HCT116 (cell line): ENCODE results near the gene USPL1. TPM values are rescaled to one million over a fixed set of nuclear protein-coding genes. Genes with fewer than 3 reads are reported as not detected.

ENCODE experiments used
- ATAC-seq: fragments of 200-7000 bp; cut with Tn5 transposase; 2 replicates; pipeline ENCODE4 v1.9.1; 2020; ENCODE audit warnings: mild to moderate bottlenecking, moderate library complexity
- BruUV-seq: library from RNA; stranded (reverse); fragments of 400-500 nt; replicated peaks from 2 replicates; lab custom pipeline; 2021; lab: Mats Ljungman, UMichigan
- CTCF ChIA-PET: fragments of 300-600 bp; sonication (Branson Sonifier 250); formaldehyde crosslinking; loops from one replicate; lab custom pipeline; 2021; ENCODE audit warnings: antibody characterized with exemption; lab: Charles Lee
- POLR2A ChIA-PET: fragments of 300-600, 350-600 bp; sonication (Branson Sonifier 250); formaldehyde crosslinking; loops from one replicate; lab custom pipeline; 2021; ENCODE audit warnings: antibody characterized with exemption; lab: Charles Lee
- RAD21 ChIA-PET, 2 experiments: fragments of 300-600 bp; sonication (Branson Sonifier 250); formaldehyde crosslinking; loops; one replicate each; lab custom pipeline; 2023; ENCODE audit warnings: low total read pairs in 2 of 2; ENCODE audit not compliant: uncharacterized antibody in 2 of 2, unreplicated experiment in 2 of 2, low non-redundant PET in 1 of 2; lab: Charles Lee
- DNase-seq: peaks from one replicate; pipeline ENCODE4 v3.0.0-alpha.2; 2010; ENCODE audit warnings: low read depth, low spot score
- H2AFZ ChIP-seq: fragments of 200-600 bp; shearing (Covaris generic), sonication (generic); 2 replicates; pipeline ENCODE4 v1.6.1; 2017; ENCODE audit warnings: low read depth, mixed run types, mixed read lengths, antibody characterized with exemption, low read length; ENCODE audit not compliant: poor library complexity, severe bottlenecking
- H3K27ac ChIP-seq: 2 replicates; pipeline ENCODE4 v1.5.1; 2012; ENCODE audit warnings: low read depth, low read length
- H3K27me3 ChIP-seq: fragments of 200-600 bp; sonication (generic); 2 replicates; pipeline ENCODE4 v1.6.1; 2016; ENCODE audit warnings: mixed run types, low read length, mixed read lengths; ENCODE audit not compliant: insufficient read depth
- H3K36me3 ChIP-seq, 2 experiments: fragments of 200-500 bp in 1 of 2; fragments of 200-600 bp in 1 of 2; sonication (Bioruptor generic) in 1 of 2; sonication (generic) in 1 of 2; 2 replicates each; pipeline versions ENCODE4 v1.5.1 to v1.6.1; 2014 to 2016; ENCODE audit warnings: low read length in 2 of 2, inconsistent platforms in 1 of 2, mixed read lengths in 1 of 2, mixed run types in 1 of 2; ENCODE audit not compliant: insufficient read depth in 2 of 2, control insufficient read depth in 1 of 2
- H3K4me1 ChIP-seq, 2 experiments: fragments of 200-600 bp in 1 of 2; sonication (generic) in 1 of 2; 2 replicates each; pipeline versions ENCODE4 v1.5.1 to v1.6.1; 2012 to 2017; ENCODE audit warnings: low read length in 2 of 2, inconsistent platforms in 1 of 2, mild to moderate bottlenecking in 1 of 2, mixed read lengths in 1 of 2, mixed run types in 1 of 2, moderate library complexity in 1 of 2; ENCODE audit not compliant: insufficient read depth in 2 of 2, control insufficient read depth in 1 of 2
- H3K4me2 ChIP-seq: fragments of 200-600 bp; sonication (generic); 2 replicates; pipeline ENCODE4 v1.6.1; 2017; ENCODE audit warnings: mixed run types, low read length, mixed read lengths
- H3K4me3 ChIP-seq, 2 experiments: fragments of 200-600 bp in 1 of 2; sonication (generic) in 1 of 2; replicated peaks in 1 of 2; 2 replicates each; pipeline ENCODE4 v1.5.1; 2011 to 2016; ENCODE audit warnings: low read length in 2 of 2, control low read depth in 1 of 2, low read depth in 1 of 2, mild to moderate bottlenecking in 1 of 2, mixed read lengths in 1 of 2, mixed run types in 1 of 2
- H3K79me2 ChIP-seq: fragments of 200-600 bp; sonication (generic); 2 replicates; pipeline ENCODE4 v1.6.1; 2017; ENCODE audit warnings: mild to moderate bottlenecking, mixed run types, low read length, moderate library complexity, mixed read lengths; ENCODE audit not compliant: insufficient read depth
- H3K9ac ChIP-seq: fragments of 200-600 bp; sonication (generic); 2 replicates; pipeline ENCODE4 v1.6.1; 2016; ENCODE audit warnings: low read length, mixed read lengths
- H3K9me2 ChIP-seq: fragments of 200-600 bp; sonication (generic), shearing (Covaris generic); 2 replicates; pipeline ENCODE4 v1.6.1; 2017; ENCODE audit warnings: mixed run types, mild to moderate bottlenecking, moderate library complexity; ENCODE audit not compliant: insufficient read depth
- H3K9me3 ChIP-seq, 2 experiments: fragments of 200-500 bp in 1 of 2; fragments of 200-600 bp in 1 of 2; sonication (Bioruptor generic) in 1 of 2; sonication (generic) in 1 of 2; 2 replicates each; pipeline ENCODE4 v1.6.1; 2014 to 2017; ENCODE audit warnings: low read length in 2 of 2, mixed read lengths in 2 of 2, inconsistent platforms in 1 of 2, low read depth in 1 of 2, mild to moderate bottlenecking in 1 of 2, mixed run types in 1 of 2, moderate library complexity in 1 of 2; ENCODE audit not compliant: control insufficient read depth in 1 of 2, insufficient read depth in 1 of 2
- H4K20me1 ChIP-seq: fragments of 200-600 bp; sonication (generic), shearing (Covaris generic); 2 replicates; pipeline ENCODE4 v1.6.1; 2017; ENCODE audit warnings: mixed run types, mild to moderate bottlenecking, moderate library complexity; ENCODE audit not compliant: insufficient read depth
- ATF3 ChIP-seq: IDR thresholded peaks from 2 replicates; pipeline ENCODE4 v1.6.1; 2012
- CEBPB ChIP-seq: IDR thresholded peaks from 2 replicates; pipeline ENCODE4 v1.6.1; 2012; ENCODE audit warnings: low read depth
- EGR1 ChIP-seq: IDR thresholded peaks from 2 replicates; pipeline ENCODE4 v1.6.1; 2012; ENCODE audit warnings: low read depth
- EZH2phosphoT487 ChIP-seq: fragments of 200-600 bp; IDR thresholded peaks from 2 replicates; pipeline ENCODE4 v1.6.1; 2018; ENCODE audit warnings: antibody characterized with exemption, borderline replicate concordance
- FOSL1 ChIP-seq: IDR thresholded peaks from 2 replicates; pipeline ENCODE4 v1.6.1; 2012; ENCODE audit warnings: low read depth
- JUND ChIP-seq: IDR thresholded peaks from 2 replicates; pipeline ENCODE4 v1.6.1; 2012
- POLR2A ChIP-seq: IDR thresholded peaks from 2 replicates; pipeline ENCODE4 v1.7.0; 2011; ENCODE audit warnings: borderline replicate concordance; ENCODE audit not compliant: insufficient read depth, insufficient read length; ENCODE audit errors: extremely low read depth
- POLR2AphosphoS5 ChIP-seq: IDR thresholded peaks from 2 replicates; pipeline ENCODE4 v1.6.1; 2011; ENCODE audit warnings: mild to moderate bottlenecking, low read depth, low read length, moderate library complexity
- RAD21 ChIP-seq: IDR thresholded peaks from 2 replicates; pipeline ENCODE4 v1.6.1; 2012; ENCODE audit warnings: low read depth, mild to moderate bottlenecking
- SP1 ChIP-seq: IDR thresholded peaks from 2 replicates; pipeline ENCODE4 v1.6.1; 2012; ENCODE audit warnings: low read depth
- YY1 ChIP-seq: IDR thresholded peaks from 2 replicates; pipeline ENCODE4 v1.6.1; 2011; ENCODE audit warnings: low read length, low read depth, moderate library complexity, mild to moderate bottlenecking; ENCODE audit not compliant: insufficient replicate concordance; ENCODE audit errors: extremely low read depth
- ZBTB33 ChIP-seq: IDR thresholded peaks from 2 replicates; pipeline ENCODE4 v1.6.1; 2011; ENCODE audit warnings: mild to moderate bottlenecking, low read length, moderate library complexity; ENCODE audit not compliant: insufficient replicate concordance; ENCODE audit errors: extremely low read depth
- ZNF274 ChIP-seq: fragments of 200-500 bp; sonication (Bioruptor generic); IDR thresholded peaks from 2 replicates; pipeline ENCODE4 v1.6.1; 2014; ENCODE audit warnings: mild to moderate bottlenecking, low read depth, low read length, inconsistent platforms
- intact Hi-C: fragments of 100-400 bp; cut with micrococcal nuclease; formaldehyde crosslinking; loops from 2 replicates; pipeline ENCODE4 v1.10.0; 2022
- total RNA-seq: library from RNA; stranded (reverse); gene quantifications from one replicate; pipeline ENCODE4 v1.2.1, GENCODE V29; 2021; ENCODE audit not compliant: unreplicated experiment
- TF ChIP-seq, protein P1 (sequence below): IDR thresholded peaks from 2 replicates; pipeline ENCODE4 v1.6.1; 2012
- TF ChIP-seq, protein P2 (sequence below), 3 experiments: fragments of 200-600 bp in 1 of 3; sonication (generic) in 1 of 3; IDR thresholded peaks in 2 of 3; conservative IDR thresholded peaks in 1 of 3; 2 replicates each; pipeline ENCODE4 v1.5.1; 2012 to 2017; ENCODE audit warnings: low read depth in 2 of 3, low read length in 2 of 3, antibody characterized with exemption in 1 of 3, borderline replicate concordance in 1 of 3, control low read depth in 1 of 3, mild to moderate bottlenecking in 1 of 3, mixed read lengths in 1 of 3, mixed run types in 1 of 3, moderate library complexity in 1 of 3; ENCODE audit not compliant: insufficient read depth in 1 of 3
- TF ChIP-seq, protein P3 (sequence below): IDR thresholded peaks from 2 replicates; pipeline ENCODE4 v1.6.1; 2012; ENCODE audit warnings: low read depth

USPL1 gene
- total RNA-seq, 1 experiment from 2014 or later: 19.7 TPM

DNA sequence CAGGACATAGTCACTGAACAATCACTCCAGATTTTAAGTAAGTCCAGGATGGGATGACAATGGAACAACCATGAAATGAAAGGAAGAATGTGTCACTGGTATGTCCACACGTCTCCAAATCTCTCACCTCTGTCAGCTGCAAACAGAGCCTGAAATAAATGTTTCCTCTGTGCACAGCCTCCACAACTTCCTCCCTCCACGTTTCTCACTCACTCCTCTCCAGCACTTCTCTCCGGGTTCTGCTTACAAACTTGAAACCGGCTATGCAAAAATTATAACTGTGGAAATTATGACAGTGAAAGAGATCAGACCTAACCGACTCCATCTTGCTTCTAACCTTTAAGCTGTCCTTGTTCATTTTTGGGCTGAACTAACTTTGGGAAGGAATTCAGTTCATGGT is 82.6 kb downstream of the USPL1 start:
- Histone ChIP-seq H3K27ac (no peak overlapping the region), H3K9me3 (no peaks in the 10 kb centered on the region), H4K20me1 (no peaks in the 10 kb centered on the region), H2AFZ (no peak overlapping the region), H3K9ac (no peak overlapping the region), H3K36me3 (no peaks in the 10 kb centered on the region), H3K4me1 (no peaks in the 10 kb centered on the region), H3K9me2 (no peaks in the 10 kb centered on the region), H3K4me3 (no peak overlapping the region), H3K27me3 (no peaks in the 10 kb centered on the region; the same call in 1 of the 2 replicates), H3K4me2 (no peak overlapping the region), H3K79me2 (no peaks in the 10 kb centered on the region)
- intact Hi-C loops: no loop called here
- no peak for ATAC-seq
- ChIA-PET RAD21 (no interaction called here), CTCF (no interaction called here), POLR2A (no interaction called here)
- BruUV-seq: no TSS peak
- TF ChIP-seq EZH2phosphoT487 (no peak), POLR2A (no peak), CEBPB (no peak), FOSL1 (no peak), POLR2AphosphoS5 (no peak), RAD21 (no peak), ZBTB33 (no peak), ZNF274 (no peak), ATF3 (no peak), SP1 (no peak), JUND (no peak), YY1 (no peak), EGR1 (no peak)
- TF ChIP-seq, protein P1, sequence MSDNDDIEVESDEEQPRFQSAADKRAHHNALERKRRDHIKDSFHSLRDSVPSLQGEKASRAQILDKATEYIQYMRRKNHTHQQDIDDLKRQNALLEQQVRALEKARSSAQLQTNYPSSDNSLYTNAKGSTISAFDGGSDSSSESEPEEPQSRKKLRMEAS: no peak
- TF ChIP-seq, protein P2, sequence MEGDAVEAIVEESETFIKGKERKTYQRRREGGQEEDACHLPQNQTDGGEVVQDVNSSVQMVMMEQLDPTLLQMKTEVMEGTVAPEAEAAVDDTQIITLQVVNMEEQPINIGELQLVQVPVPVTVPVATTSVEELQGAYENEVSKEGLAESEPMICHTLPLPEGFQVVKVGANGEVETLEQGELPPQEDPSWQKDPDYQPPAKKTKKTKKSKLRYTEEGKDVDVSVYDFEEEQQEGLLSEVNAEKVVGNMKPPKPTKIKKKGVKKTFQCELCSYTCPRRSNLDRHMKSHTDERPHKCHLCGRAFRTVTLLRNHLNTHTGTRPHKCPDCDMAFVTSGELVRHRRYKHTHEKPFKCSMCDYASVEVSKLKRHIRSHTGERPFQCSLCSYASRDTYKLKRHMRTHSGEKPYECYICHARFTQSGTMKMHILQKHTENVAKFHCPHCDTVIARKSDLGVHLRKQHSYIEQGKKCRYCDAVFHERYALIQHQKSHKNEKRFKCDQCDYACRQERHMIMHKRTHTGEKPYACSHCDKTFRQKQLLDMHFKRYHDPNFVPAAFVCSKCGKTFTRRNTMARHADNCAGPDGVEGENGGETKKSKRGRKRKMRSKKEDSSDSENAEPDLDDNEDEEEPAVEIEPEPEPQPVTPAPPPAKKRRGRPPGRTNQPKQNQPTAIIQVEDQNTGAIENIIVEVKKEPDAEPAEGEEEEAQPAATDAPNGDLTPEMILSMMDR (IDR thresholded peaks at IDR 0.05 in 2 of 3, conservative IDR thresholded peaks at IDR 0.05 in 1 of 3; ENCODE audit: borderline replicate concordance in 1 of 3, insufficient read depth in 1 of 3, low read depth in 2 of 3, low read length in 2 of 3): no peak
- TF ChIP-seq, protein P3, sequence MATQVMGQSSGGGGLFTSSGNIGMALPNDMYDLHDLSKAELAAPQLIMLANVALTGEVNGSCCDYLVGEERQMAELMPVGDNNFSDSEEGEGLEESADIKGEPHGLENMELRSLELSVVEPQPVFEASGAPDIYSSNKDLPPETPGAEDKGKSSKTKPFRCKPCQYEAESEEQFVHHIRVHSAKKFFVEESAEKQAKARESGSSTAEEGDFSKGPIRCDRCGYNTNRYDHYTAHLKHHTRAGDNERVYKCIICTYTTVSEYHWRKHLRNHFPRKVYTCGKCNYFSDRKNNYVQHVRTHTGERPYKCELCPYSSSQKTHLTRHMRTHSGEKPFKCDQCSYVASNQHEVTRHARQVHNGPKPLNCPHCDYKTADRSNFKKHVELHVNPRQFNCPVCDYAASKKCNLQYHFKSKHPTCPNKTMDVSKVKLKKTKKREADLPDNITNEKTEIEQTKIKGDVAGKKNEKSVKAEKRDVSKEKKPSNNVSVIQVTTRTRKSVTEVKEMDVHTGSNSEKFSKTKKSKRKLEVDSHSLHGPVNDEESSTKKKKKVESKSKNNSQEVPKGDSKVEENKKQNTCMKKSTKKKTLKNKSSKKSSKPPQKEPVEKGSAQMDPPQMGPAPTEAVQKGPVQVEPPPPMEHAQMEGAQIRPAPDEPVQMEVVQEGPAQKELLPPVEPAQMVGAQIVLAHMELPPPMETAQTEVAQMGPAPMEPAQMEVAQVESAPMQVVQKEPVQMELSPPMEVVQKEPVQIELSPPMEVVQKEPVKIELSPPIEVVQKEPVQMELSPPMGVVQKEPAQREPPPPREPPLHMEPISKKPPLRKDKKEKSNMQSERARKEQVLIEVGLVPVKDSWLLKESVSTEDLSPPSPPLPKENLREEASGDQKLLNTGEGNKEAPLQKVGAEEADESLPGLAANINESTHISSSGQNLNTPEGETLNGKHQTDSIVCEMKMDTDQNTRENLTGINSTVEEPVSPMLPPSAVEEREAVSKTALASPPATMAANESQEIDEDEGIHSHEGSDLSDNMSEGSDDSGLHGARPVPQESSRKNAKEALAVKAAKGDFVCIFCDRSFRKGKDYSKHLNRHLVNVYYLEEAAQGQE: no peak
- DNase-seq: no peak
